K562 (cell line): ENCODE measurements around the gene ZFYVE27. TPM values are rescaled to one million over a fixed set of nuclear protein-coding genes. Genes with fewer than 3 reads are reported as not detected.

Experiments
- ATAC-seq: fragments of 200-7000 bp; cut with Tn5 transposase; 3 replicates; pipeline ENCODE4 v1.9.1; 2020; ENCODE audit warnings: moderate library complexity
- BruUV-seq: library from RNA; stranded (reverse); fragments of 400-500 nt; replicated peaks from 2 replicates; lab custom pipeline; 2021; lab: Mats Ljungman, UMichigan
- CTCF ChIA-PET: fragments of 300-600 bp; formaldehyde crosslinking; extraction: SDS; loops from one replicate; lab custom pipeline; 2021; ENCODE audit warnings: low intra/inter-chr PET ratio; lab: Yijun Ruan, JAX
- POLR2A ChIA-PET: fragments of 300-600, 350-650 bp; sonication (Branson Sonifier 250); formaldehyde crosslinking; extraction: SDS; loops from one replicate; lab custom pipeline; 2021; ENCODE audit warnings: antibody characterized with exemption, inconsistent platforms; lab: Yijun Ruan, JAX
- DNase-seq, 4 experiments: peaks; one replicate each; pipeline versions ENCODE4 v3.0.0 to v3.0.0-alpha.2; 2011 to 2018; ENCODE audit warnings: low spot score in 3 of 4, mixed read lengths in 3 of 4; ENCODE audit errors: extremely low read depth in 1 of 4
- FAIRE-seq: peaks from 2 replicates; lab custom pipeline; 2011; peaks lifted over from hg19 to GRCh38; lab: Jason Lieb, UNC
- H2AFZ ChIP-seq: 2 replicates; pipeline ENCODE4 v1.6.0; 2011; ENCODE audit warnings: low read depth, low read length, control low read depth, inconsistent platforms
- H3K27ac ChIP-seq: fragments of 200-600 bp; 3 replicates; pipeline ENCODE4 v1.8.0; 2011; ENCODE audit warnings: low read depth, mild to moderate bottlenecking, control low read depth, inconsistent platforms, low read length, moderate library complexity, mixed read lengths; ENCODE audit errors: extremely low read depth
- H3K27me3 ChIP-seq, 2 experiments: fragments of 300-600 bp in 1 of 2; 2 replicates in 1 of 2; 3 replicates in 1 of 2; pipeline versions ENCODE4 v1.6.0 to v1.8.0; 2011; ENCODE audit warnings: inconsistent platforms in 2 of 2, low read length in 2 of 2, mild to moderate bottlenecking in 1 of 2, mixed read lengths in 1 of 2, moderate library complexity in 1 of 2; ENCODE audit not compliant: control insufficient read depth in 2 of 2, insufficient read depth in 2 of 2
- H3K36me3 ChIP-seq: fragments of 300-600 bp; 3 replicates; pipeline ENCODE4 v1.8.0; 2011; ENCODE audit warnings: mild to moderate bottlenecking, low read length, inconsistent platforms; ENCODE audit not compliant: control insufficient read depth, insufficient read depth
- H3K4me1 ChIP-seq, 2 experiments: fragments of 200-600 bp in 1 of 2; replicated peaks in 1 of 2; 2 replicates in 1 of 2; 3 replicates in 1 of 2; pipeline versions ENCODE4 v1.5.1 to v1.8.0; 2011; ENCODE audit warnings: inconsistent platforms in 2 of 2, low read length in 2 of 2, mild to moderate bottlenecking in 1 of 2, mixed read lengths in 1 of 2, moderate library complexity in 1 of 2; ENCODE audit not compliant: control insufficient read depth in 2 of 2, insufficient read depth in 2 of 2
- H3K4me2 ChIP-seq: 2 replicates; pipeline ENCODE4 v1.6.1; 2011; ENCODE audit warnings: low read length, control low read depth, inconsistent platforms, mixed read lengths; ENCODE audit not compliant: insufficient read depth
- H3K4me3 ChIP-seq: fragments of 200-600 bp; sonication (generic), shearing (Covaris generic); 2 replicates; pipeline ENCODE4 v1.5.1; 2016; ENCODE audit warnings: control low read depth, inconsistent platforms
- H3K79me2 ChIP-seq: fragments of 200-600 bp; 3 replicates; pipeline ENCODE4 v1.8.0; 2011; ENCODE audit warnings: low read length, inconsistent platforms; ENCODE audit not compliant: control insufficient read depth, insufficient read depth
- H3K9ac ChIP-seq, 2 experiments: 2 replicates each; pipeline versions ENCODE4 v1.6.0 to v1.6.1; 2011; ENCODE audit warnings: low read depth in 2 of 2, low read length in 2 of 2, control low read depth in 1 of 2, inconsistent platforms in 1 of 2, mild to moderate bottlenecking in 1 of 2, mixed read lengths in 1 of 2; ENCODE audit not compliant: insufficient read depth in 1 of 2
- H3K9me1 ChIP-seq: one replicate; pipeline ENCODE4 v1.6.0; 2011; ENCODE audit warnings: inconsistent platforms, mild to moderate bottlenecking, low read length, moderate library complexity; ENCODE audit not compliant: control insufficient read depth, insufficient read depth
- H3K9me3 ChIP-seq: replicated peaks from 2 replicates; pipeline ENCODE4 v1.5.1; 2011; ENCODE audit warnings: low read depth, low read length, inconsistent platforms; ENCODE audit not compliant: control insufficient read depth, insufficient read depth
- H4K20me1 ChIP-seq: replicated peaks from 2 replicates; pipeline ENCODE4 v1.6.1; 2011; ENCODE audit warnings: low read length, inconsistent platforms, mixed read lengths; ENCODE audit not compliant: control insufficient read depth, insufficient read depth
- CTCF ChIP-seq, 3 experiments: IDR thresholded peaks in 2 of 3; conservative IDR thresholded peaks in 1 of 3; 2 replicates each; pipeline ENCODE4 v1.5.1; 2011 to 2012; ENCODE audit warnings: low read length in 3 of 3, mild to moderate bottlenecking in 3 of 3, control low read depth in 2 of 3, improper control_type of control experiment in 1 of 3, inconsistent platforms in 1 of 3, low read depth in 1 of 3, mixed read lengths in 1 of 3, moderate library complexity in 1 of 3; ENCODE audit not compliant: insufficient read depth in 2 of 3
- ZNF3 ChIP-seq: fragments of 250-450 bp; sonication (Bioruptor Pico); IDR thresholded peaks from 2 replicates; pipeline ENCODE4 v1.5.0; 2021; ENCODE audit warnings: mild to moderate bottlenecking, moderate library complexity
- WGBS: fragments of 100-300 bp; shearing (Covaris generic); methylation state at CpG from one replicate; pipeline ENCODE4 v1.1.6; 2016; ENCODE audit warnings: low coverage, mixed read lengths; ENCODE audit not compliant: insufficient coverage; ENCODE audit errors: missing lambda C conversion rate; 5-methylcytosine and 5-hydroxymethylcytosine counted together
- in situ Hi-C: fragments of 300-500 bp; cut with MboI; formaldehyde crosslinking; loops from 4 replicates; pipeline ENCODE4 v1.15.0; 2018; ENCODE audit warnings: inconsistent platforms, mixed read lengths
- intact Hi-C: fragments of 100-400 bp; cut with micrococcal nuclease; formaldehyde crosslinking; loops from 2 replicates; pipeline ENCODE4 v1.14.2; 2022
- polyA plus RNA-seq, 8 experiments: library from polyadenylated mRNA; depleted of rRNA in 4 of 8; stranded (reverse) in 5 of 8; unstranded in 3 of 8; fragments of >200 nt; fragmentation: Nextera tagmentation in 2 of 8; fragmentation: Illumina TruSeq in 1 of 8; extraction: Ambion mirVana in 2 of 8; extraction: Trizol in 1 of 8; gene quantifications; 2 replicates each; pipeline versions ENCODE4 v1.2.1 to v1.2.3, GENCODE V29; 2011 to 2014; ENCODE audit warnings: inconsistent platforms in 1 of 8, missing spikeins in 1 of 8
- total RNA-seq, 7 experiments: library from RNA; depleted of rRNA in 6 of 7; stranded (reverse); fragments of >200 nt in 6 of 7; fragmentation: Illumina TruSeq in 2 of 7; extraction: Trizol in 2 of 7; gene quantifications; 2 replicates each; pipeline versions ENCODE4 v1.2.1 to v1.2.3, GENCODE V29; 2011 to 2021; ENCODE audit warnings: low replicate concordance in 1 of 7

Gene ZFYVE27
- total and polyA plus RNA-seq, 9 of the 15 experiments (the other 6 are each of a cell fraction or from before 2014, with no cell fraction given), result 0.81 to 21.9 (median 15.3) TPM

DNA sequence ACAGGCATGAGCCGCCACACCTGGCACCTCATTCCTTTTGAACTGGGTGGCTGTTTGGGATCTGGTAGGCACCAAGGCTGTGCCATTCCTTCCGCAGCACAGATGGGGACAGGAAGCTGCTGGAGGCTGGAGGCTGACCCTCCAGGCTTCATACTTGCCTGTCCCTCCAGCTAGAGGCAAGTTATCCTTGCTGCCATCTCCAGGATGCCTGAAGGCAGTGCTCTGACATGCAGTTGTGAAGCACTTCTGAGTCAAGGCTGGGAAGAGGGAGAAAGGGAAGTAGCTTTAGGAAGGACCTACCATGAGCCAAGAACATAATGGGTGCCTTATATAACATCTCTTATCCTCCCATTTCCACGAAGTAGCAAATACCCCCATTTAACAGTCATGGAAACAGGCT lies 13.9 kb upstream of the ZFYVE27 start:
- no peaks in the 10 kb centered on the region for H3K36me3 ChIP-seq
- no peak overlapping the region for H3K27ac ChIP-seq
- H3K4me1 ChIP-seq, result peaks cover 12 to 15% of the 10 kb centered on the region in 2 experiments; a peak in 4 of 5 replicates
- no peak overlapping the region for H3K4me3 ChIP-seq
- in situ Hi-C loops (no loop called here), intact Hi-C loops (no loop called here)
- CTCF ChIA-PET, result no interaction called here
- WGBS, result 51% methylated on average over 3 of the region's 3 CpGs
- no peaks in the 10 kb centered on the region for H3K27me3 ChIP-seq
- no peaks in the 10 kb centered on the region for H3K9me3 ChIP-seq
- no peaks in the 10 kb centered on the region for H3K79me2 ChIP-seq
- DNase-seq, result no peak
- no peak overlapping the region for H2AFZ ChIP-seq
- POLR2A ChIA-PET, result interaction anchor here (0.7 to 1.8 kb wide), 4 partner anchors 9 to 21 kb away, joined by 3 to 7 read pairs (median 4); partner anchors contain the start of gene ZFYVE27
- H3K9me1 ChIP-seq, result no peaks in the 10 kb centered on the region
- H3K9ac ChIP-seq, result no peak overlapping the region
- TF ChIP-seq ZNF3 (no peak), CTCF (IDR thresholded peaks at IDR 0.05 in 2 of 3, conservative IDR thresholded peaks at IDR 0.05 in 1 of 3; ENCODE audit: insufficient read depth in 2 of 3, low read depth in 1 of 3, low read length in 3 of 3) (peak in 1 of 3 experiments; percentile 13; a peak in 1 of 6 replicates)
- no peak for FAIRE-seq
- BruUV-seq, result no TSS peak
- H3K4me2 ChIP-seq, result no peak overlapping the region
- no peak for ATAC-seq
- H4K20me1 ChIP-seq, result no peaks in the 10 kb centered on the region
